GM03348 (cell line): ENCODE measurements around the gene KRTAP2-2.
A peak's percentile ranks its signal among the peaks of the same experiment; 100 is the strongest.
"Not testable (repeated sequence)": the region's sequence is repeated elsewhere in the genome, so short reads cannot be mapped to it uniquely, and the experiment has no call there.

Experiments used
- DNase-seq: peaks from one replicate; pipeline ENCODE4 v3.0.0; 2012; ENCODE audit warnings: low spot score

KRTAP2-2 gene

GRCh38 chr17:41055130-41055529, at the start of gene KRTAP2-2:
TSS of gene KRTAP2-2 (minus strand) at chr17:41055230. CDS start at chr17:41055211, 19 bp downstream.
- not testable (repeated sequence) for DNase-seq

- not testable (repeated sequence) for DNase-seq
These were observed 49.5 kb upstream of the KRTAP2-2 start for GRCh38 chr17:41104386-41105038.

- peak; percentile 13 for DNase-seq
These were observed 48.9 kb upstream of the KRTAP2-2 start for GRCh38 chr17:41103896-41104295.

- no peak for DNase-seq
These were observed 46.7 kb upstream of the KRTAP2-2 start, which contains the start of gene KRTAP4-16 for GRCh38 chr17:41101586-41102259. TSS of gene KRTAP4-16 (minus strand) at chr17:41102209. CDS start at chr17:41102209, 0 bp downstream.

GRCh38 chr17:41099682-41100480, 44.9 kb upstream of the KRTAP2-2 start:
- peak; percentile 23 for DNase-seq

GRCh38 chr17:41098481-41098880, 43.5 kb upstream of the KRTAP2-2 start:
- peak; percentile 27 for DNase-seq

GRCh38 chr17:41098042-41098441, 43.0 kb upstream of the KRTAP2-2 start, which contains the start of gene KRTAP4-8:
TSS of gene KRTAP4-8 (minus strand) at chr17:41098142. CDS start at chr17:41098084, 58 bp downstream.
- DNase-seq: no peak

- no peak for DNase-seq
These were observed 41.0 kb upstream of the KRTAP2-2 start for GRCh38 chr17:41096055-41096454.

- DNase-seq: not testable (repeated sequence)
These were observed 33.8 kb upstream of the KRTAP2-2 start for GRCh38 chr17:41088760-41089352.

- DNase-seq: not testable (repeated sequence)
These were observed 29.2 kb upstream of the KRTAP2-2 start, which contains the start of gene KRTAP4-7 for GRCh38 chr17:41084100-41084856. TSS of gene KRTAP4-7 (plus strand) at chr17:41084150. CDS start at chr17:41084207, 57 bp downstream.

- DNase-seq: not testable (repeated sequence)
These were observed 28.4 kb upstream of the KRTAP2-2 start for GRCh38 chr17:41083427-41083826.

- DNase-seq: peak; percentile 13
These were observed 27.6 kb upstream of the KRTAP2-2 start for GRCh38 chr17:41082626-41083025.

- DNase-seq: no peak
These were observed 21.8 kb upstream of the KRTAP2-2 start for GRCh38 chr17:41076788-41077187.

- DNase-seq: no peak
These were observed 18.6 kb upstream of the KRTAP2-2 start for GRCh38 chr17:41073676-41074075.

GRCh38 chr17:41071606-41072360, 16.8 kb upstream of the KRTAP2-2 start:
- DNase-seq: no peak

- DNase-seq: no peak
These were observed 14.0 kb upstream of the KRTAP2-2 start for GRCh38 chr17:41069031-41069430.

- peak; percentile 36 for DNase-seq
These were observed 12.3 kb upstream of the KRTAP2-2 start for GRCh38 chr17:41067281-41067680.

- DNase-seq: peak; percentile 73
These were observed 11.0 kb upstream of the KRTAP2-2 start, which contains the start of gene KRTAP2-4 for GRCh38 chr17:41065829-41066624. TSS of gene KRTAP2-4 (minus strand) at chr17:41065879. CDS start at chr17:41065845, 34 bp downstream.

- not testable (repeated sequence) for DNase-seq
These were observed 10.1 kb upstream of the KRTAP2-2 start for GRCh38 chr17:41065016-41065689.
